IMR-90 (cell line): ENCODE results near the gene INTS11. TPM values are rescaled to one million over a fixed set of nuclear protein-coding genes. Genes with fewer than 3 reads are reported as not detected.
A peak's percentile ranks its signal among the peaks of the same experiment; 100 is the strongest.

ENCODE experiments used
- ATAC-seq: fragments of 200-7000 bp; cut with Tn5 transposase; 2 replicates; pipeline ENCODE4 v1.9.1; 2020; ENCODE audit warnings: low read depth, mild to moderate bottlenecking, moderate library complexity
- BruUV-seq: library from RNA; stranded (reverse); fragments of 400-500 nt; replicated peaks from 2 replicates; lab custom pipeline; 2021; lab: Mats Ljungman, UMichigan
- CTCF ChIA-PET: fragments of 300-600 bp; formaldehyde crosslinking; extraction: SDS; loops from one replicate; lab custom pipeline; 2021; ENCODE audit warnings: antibody characterized with exemption; lab: Yijun Ruan, JAX
- POLR2A ChIA-PET: fragments of 300-600 bp; sonication (Branson Sonifier 250); formaldehyde crosslinking; loops from one replicate; lab custom pipeline; 2022; ENCODE audit warnings: antibody characterized with exemption; ENCODE audit not compliant: unreplicated experiment; lab: Charles Lee
- DNase-seq: peaks from one replicate; pipeline ENCODE4 v3.0.0; 2013
- H2AFZ ChIP-seq: replicated peaks from 2 replicates; pipeline ENCODE3; 2013; ENCODE audit warnings: low read length, mild to moderate bottlenecking; ENCODE audit not compliant: poor library complexity
- H2AK5ac ChIP-seq: 2 replicates; pipeline ENCODE4 v1.6.1; 2013; ENCODE audit warnings: low read depth, low read length, inconsistent platforms
- H2AK9ac ChIP-seq: replicated peaks from 2 replicates; pipeline ENCODE3; 2013; ENCODE audit warnings: mild to moderate bottlenecking, low read depth, low read length, moderate library complexity; ENCODE audit not compliant: poor library complexity
- H2BK120ac ChIP-seq: 2 replicates; pipeline ENCODE4 v1.6.1; 2013; ENCODE audit warnings: low read depth, low read length, inconsistent platforms
- H2BK15ac ChIP-seq: 3 replicates; pipeline ENCODE4 v1.6.1; 2013; ENCODE audit warnings: low read depth, low read length, inconsistent platforms
- H2BK20ac ChIP-seq: 2 replicates; pipeline ENCODE4 v1.6.1; 2013; ENCODE audit warnings: low read depth, mild to moderate bottlenecking, inconsistent platforms, low read length, moderate library complexity
- H2BK5ac ChIP-seq: 2 replicates; pipeline ENCODE4 v1.6.1; 2013; ENCODE audit warnings: mild to moderate bottlenecking, low read depth, low read length, inconsistent platforms; ENCODE audit not compliant: poor library complexity, severe bottlenecking
- H3K14ac ChIP-seq: replicated peaks from 2 replicates; pipeline ENCODE4 v1.6.1; 2013; ENCODE audit warnings: low read depth, low read length, inconsistent platforms
- H3K18ac ChIP-seq: 2 replicates; pipeline ENCODE4 v1.6.1; 2013; ENCODE audit warnings: low read depth, low read length, control low read depth
- H3K23ac ChIP-seq: 2 replicates; pipeline ENCODE4 v1.6.1; 2013; ENCODE audit warnings: low read depth, low read length, inconsistent platforms
- H3K27ac ChIP-seq: 2 replicates; pipeline ENCODE4 v1.5.1; 2013; ENCODE audit warnings: mild to moderate bottlenecking, control low read depth, low read length; ENCODE audit not compliant: insufficient read depth
- H3K27me3 ChIP-seq: 2 replicates; pipeline ENCODE4 v1.6.1; 2013; ENCODE audit warnings: low read length; ENCODE audit not compliant: control insufficient read depth, insufficient read depth
- H3K36me3 ChIP-seq: 2 replicates; pipeline ENCODE4 v1.6.1; 2013; ENCODE audit warnings: low read length, mixed read lengths; ENCODE audit not compliant: control insufficient read depth, insufficient read depth
- H3K4ac ChIP-seq: 2 replicates; pipeline ENCODE4 v1.6.1; 2013; ENCODE audit warnings: low read depth, low read length, inconsistent platforms
- H3K4me1 ChIP-seq: 2 replicates; pipeline ENCODE4 v1.6.1; 2013; ENCODE audit warnings: low read length, mixed read lengths; ENCODE audit not compliant: control insufficient read depth, insufficient read depth
- H3K4me2 ChIP-seq: 2 replicates; pipeline ENCODE4 v1.6.1; 2013; ENCODE audit warnings: low read depth, mild to moderate bottlenecking, control low read depth, low read length, moderate library complexity
- H3K4me3 ChIP-seq: 2 replicates; pipeline ENCODE4 v1.5.1; 2013; ENCODE audit warnings: low read depth, mild to moderate bottlenecking, control low read depth, low read length, moderate library complexity; ENCODE audit not compliant: insufficient read depth
- H3K56ac ChIP-seq: 2 replicates; pipeline ENCODE4 v1.6.1; 2013; ENCODE audit warnings: low read length, inconsistent platforms; ENCODE audit not compliant: insufficient read depth; ENCODE audit errors: extremely low read depth
- H3K79me1 ChIP-seq, 2 experiments: 2 replicates each; pipeline ENCODE4 v1.6.1; 2013; ENCODE audit warnings: low read length in 2 of 2, inconsistent platforms in 1 of 2, low read depth in 1 of 2
- H3K9ac ChIP-seq: 2 replicates; pipeline ENCODE4 v1.6.1; 2013; ENCODE audit warnings: low read depth, low read length, control low read depth
- H3K9me1 ChIP-seq: 2 replicates; pipeline ENCODE4 v1.6.1; 2013; ENCODE audit warnings: low read length, inconsistent platforms; ENCODE audit not compliant: insufficient read depth
- H3K9me3 ChIP-seq: 2 replicates; pipeline ENCODE4 v1.6.1; 2013; ENCODE audit warnings: low read length; ENCODE audit not compliant: control insufficient read depth, insufficient read depth
- H4K20me1 ChIP-seq: 2 replicates; pipeline ENCODE4 v1.6.1; 2013; ENCODE audit warnings: low read length, inconsistent platforms; ENCODE audit not compliant: insufficient read depth
- H4K5ac ChIP-seq: 2 replicates; pipeline ENCODE4 v1.6.1; 2013; ENCODE audit warnings: mild to moderate bottlenecking, low read depth, low read length, control low read depth
- H4K8ac ChIP-seq, 2 experiments: 2 replicates each; pipeline ENCODE4 v1.6.1; 2013; ENCODE audit warnings: low read depth in 2 of 2, low read length in 2 of 2, control low read depth in 1 of 2, inconsistent platforms in 1 of 2
- H4K91ac ChIP-seq: 2 replicates; pipeline ENCODE4 v1.6.1; 2013; ENCODE audit warnings: low read depth, low read length, inconsistent platforms; ENCODE audit not compliant: insufficient read depth
- BHLHE40 ChIP-seq: fragments of 150-350 bp; IDR thresholded peaks from 2 replicates; pipeline ENCODE4 v1.6.1; 2016; ENCODE audit warnings: mild to moderate bottlenecking, low read depth, low read length
- MAFK ChIP-seq: IDR thresholded peaks from 2 replicates; pipeline ENCODE4 v1.6.1; 2012; ENCODE audit warnings: low read depth, low read length, improper control_type of control experiment
- MAZ ChIP-seq: IDR thresholded peaks from 2 replicates; pipeline ENCODE4 v1.6.1; 2012; ENCODE audit warnings: low read depth, mild to moderate bottlenecking, low read length, improper control_type of control experiment, moderate library complexity, borderline replicate concordance
- MXI1 ChIP-seq: IDR thresholded peaks from 2 replicates; pipeline ENCODE4 v1.6.1; 2012; ENCODE audit warnings: low read depth, mild to moderate bottlenecking, low read length, moderate library complexity, borderline replicate concordance
- RCOR1 ChIP-seq: IDR thresholded peaks from 2 replicates; pipeline ENCODE4 v1.6.1; 2012; ENCODE audit warnings: mild to moderate bottlenecking, low read length, improper control_type of control experiment; ENCODE audit not compliant: insufficient replicate concordance
- SMC3 ChIP-seq: fragments of 150-350 bp; IDR thresholded peaks from 2 replicates; pipeline ENCODE4 v1.6.1; 2016; ENCODE audit warnings: low read depth, mild to moderate bottlenecking, antibody characterized with exemption, low read length, moderate library complexity
- USF2 ChIP-seq: fragments of 150-350 bp; IDR thresholded peaks from 2 replicates; pipeline ENCODE4 v1.6.1; 2017; ENCODE audit warnings: mild to moderate bottlenecking, antibody characterized with exemption, low read length, low read depth
- WGBS, 2 experiments: methylation state at CpG; one replicate each; pipeline versions ENCODE4 v1.1.5 to v1.1.7; 2013; ENCODE audit warnings: missing lambda C conversion rate in 2 of 2; ENCODE audit not compliant: insufficient read length in 1 of 2; ENCODE audit errors: extremely low coverage in 2 of 2; 5-methylcytosine and 5-hydroxymethylcytosine counted together
- dilution Hi-C: fragments of 300-500 bp; cut with HindIII; formaldehyde crosslinking; loops from one replicate; pipeline ENCODE4 v1.14.3; 2018; ENCODE audit warnings: low sequenced_read_pairs; ENCODE audit not compliant: unreplicated experiment
- in situ Hi-C: fragments of 300-500 bp; cut with MboI; formaldehyde crosslinking; loops from 3 replicates; pipeline ENCODE4 v1.14.3; 2019; ENCODE audit warnings: low sequenced_read_pairs, inconsistent platforms, mixed read lengths
- intact Hi-C: fragments of 100-400 bp; cut with micrococcal nuclease; formaldehyde crosslinking; loops from 2 replicates; pipeline ENCODE4 v1.10.0; 2022
- polyA plus RNA-seq, 3 experiments: library from polyadenylated mRNA; depleted of rRNA; stranded (reverse); fragments of >200 nt; gene quantifications; 2 replicates each; pipeline ENCODE4 v1.2.3, GENCODE V29; 2012; ENCODE audit warnings: low replicate concordance in 1 of 3
- total RNA-seq: library from RNA; depleted of rRNA; stranded (reverse); fragments of >200 nt; gene quantifications from 2 replicates; pipeline ENCODE4 v1.2.3, GENCODE V29; 2012
- TF ChIP-seq, protein P1 (sequence below): fragments of 150-350 bp; IDR thresholded peaks from 2 replicates; pipeline ENCODE4 v1.6.1; 2016; ENCODE audit warnings: low read depth, mild to moderate bottlenecking, low read length, moderate library complexity, borderline replicate concordance

The INTS11 gene
- total and polyA plus RNA-seq, 2 of the 4 experiments (the other 2 are of a cell fraction), result 56.1 to 123 TPM

GRCh38 chr1:1345860-1346500, 21.5 kb upstream of the INTS11 start:
- Histone ChIP-seq H3K9ac (no peak overlapping the region), H2BK20ac (no peak overlapping the region), H4K20me1 (peaks cover 62% of the 10 kb centered on the region), H3K14ac (peak overlapping the region; percentile 32; the same call in 1 of the 2 replicates), H3K4me3 (no peak overlapping the region), H3K9me1 (peaks cover 8% of the 10 kb centered on the region; the same call in 1 of the 2 replicates), H3K4ac (peak overlapping the region; percentile 61), H2AFZ (peak overlapping the region; percentile 67), H3K27ac (no peak overlapping the region; the same call in 1 of the 2 replicates), H4K8ac (no peak overlapping the region), H2AK9ac (peak overlapping the region; percentile 91), H3K4me1 (peaks cover 30% of the 10 kb centered on the region), H2BK15ac (no peak overlapping the region), H2BK5ac (peak overlapping the region; percentile 40), H3K36me3 (peaks cover 7% of the 10 kb centered on the region), H3K18ac (no peak overlapping the region), H3K79me1 (peaks cover 6 to 60% of the 10 kb centered on the region in 2 experiments; a peak in 3 of 4 replicates), H3K56ac (no peak overlapping the region), H2AK5ac (peak overlapping the region; percentile 73), H4K5ac (no peak overlapping the region), H2BK120ac (0 out of 2 replicates have a peak overlapping the region, but pooled peaks have one; percentile 23), H3K23ac (peak overlapping the region; percentile 59; the same call in 1 of the 2 replicates), H4K91ac (no peak overlapping the region), H3K4me2 (peak overlapping the region; percentile 29; the same call in 1 of the 2 replicates), H3K27me3 (no peaks in the 10 kb centered on the region), H3K9me3 (no peaks in the 10 kb centered on the region)
- no peak for ATAC-seq
- WGBS, 2 experiments, result 60% methylated on average over 2 of the region's 12 CpGs; no CpG with 5 or more reads in 1 of the 2 experiments
- no TSS peak for BruUV-seq
- TF ChIP-seq MAFK (no peak), MAZ (no peak), SMC3 (no peak), BHLHE40 (no peak), USF2 (no peak), RCOR1 (no peak), MXI1 (no peak)
- TF ChIP-seq, protein P1, sequence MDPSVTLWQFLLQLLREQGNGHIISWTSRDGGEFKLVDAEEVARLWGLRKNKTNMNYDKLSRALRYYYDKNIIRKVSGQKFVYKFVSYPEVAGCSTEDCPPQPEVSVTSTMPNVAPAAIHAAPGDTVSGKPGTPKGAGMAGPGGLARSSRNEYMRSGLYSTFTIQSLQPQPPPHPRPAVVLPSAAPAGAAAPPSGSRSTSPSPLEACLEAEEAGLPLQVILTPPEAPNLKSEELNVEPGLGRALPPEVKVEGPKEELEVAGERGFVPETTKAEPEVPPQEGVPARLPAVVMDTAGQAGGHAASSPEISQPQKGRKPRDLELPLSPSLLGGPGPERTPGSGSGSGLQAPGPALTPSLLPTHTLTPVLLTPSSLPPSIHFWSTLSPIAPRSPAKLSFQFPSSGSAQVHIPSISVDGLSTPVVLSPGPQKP, result no peak
- dilution Hi-C loops (no loop called here), intact Hi-C loops (no loop called here), in situ Hi-C loops (no loop called here)
- ChIA-PET POLR2A (interaction anchor here (0.9 kb wide), 1 partner anchor 29 kb away, joined by 3 read pairs; the partner anchor contains the start of gene AURKAIP1), CTCF (no interaction called here)
- DNase-seq, result no peak
